Stomach smooth muscle (tissue), 2 donors: Measurements from ENCODE around the gene BTK.

Experiments
- H3K27ac ChIP-seq: one replicate; pipeline ENCODE4 v1.7.0; 2013; ENCODE audit warnings: mild to moderate bottlenecking, low read length, inconsistent platforms
- H3K27me3 ChIP-seq, 2 donors: one replicate each; pipeline ENCODE4 v1.7.0; 2013; ENCODE audit warnings: low read length in 2 of 2; ENCODE audit not compliant: insufficient read depth in 2 of 2, control insufficient read depth in 1 of 2
- H3K36me3 ChIP-seq, 2 donors: one replicate each; pipeline ENCODE4 v1.7.0; 2013; ENCODE audit warnings: low read length in 2 of 2; ENCODE audit not compliant: control insufficient read depth in 2 of 2, insufficient read depth in 2 of 2
- H3K4me1 ChIP-seq: one replicate; pipeline ENCODE4 v1.7.0; 2013; ENCODE audit warnings: low read length; ENCODE audit not compliant: control insufficient read depth, insufficient read depth
- H3K4me3 ChIP-seq, 2 donors: one replicate each; pipeline ENCODE4 v1.7.0; 2013; ENCODE audit warnings: low read length in 2 of 2
- H3K9ac ChIP-seq, 2 donors: one replicate each; pipeline ENCODE4 v1.7.0; 2013; ENCODE audit warnings: low read length in 2 of 2, mild to moderate bottlenecking in 1 of 2
- H3K9me3 ChIP-seq, 2 donors: one replicate each; pipeline ENCODE4 v1.7.0; 2013; ENCODE audit warnings: low read length in 2 of 2; ENCODE audit not compliant: control insufficient read depth in 2 of 2
- donor health status: healthy.
- donor health status: Pancreatic carcinoma.

BTK gene

DNA sequence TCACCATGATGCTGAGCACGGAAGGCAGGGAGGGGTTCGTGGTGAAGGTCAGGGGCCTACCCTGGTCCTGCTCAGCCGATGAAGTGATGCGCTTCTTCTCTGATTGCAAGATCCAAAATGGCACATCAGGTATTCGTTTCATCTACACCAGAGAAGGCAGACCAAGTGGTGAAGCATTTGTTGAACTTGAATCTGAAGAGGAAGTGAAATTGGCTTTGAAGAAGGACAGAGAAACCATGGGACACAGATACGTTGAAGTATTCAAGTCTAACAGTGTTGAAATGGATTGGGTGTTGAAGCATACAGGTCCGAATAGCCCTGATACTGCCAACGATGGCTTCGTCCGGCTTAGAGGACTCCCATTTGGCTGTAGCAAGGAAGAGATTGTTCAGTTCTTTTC is 26.0 kb upstream of the BTK start:
- H3K9ac ChIP-seq = no peak overlapping the region
- peaks cover 0 to 8% of the 10 kb centered on the region in 2 donors for H3K27me3 ChIP-seq
- H3K4me1 ChIP-seq = peaks cover 18% of the 10 kb centered on the region
- no peak overlapping the region for H3K27ac ChIP-seq
- no peaks in the 10 kb centered on the region for H3K9me3 ChIP-seq
- H3K36me3 ChIP-seq = peaks cover 5 to 13% of the 10 kb centered on the region in 2 donors
- no peak overlapping the region for H3K4me3 ChIP-seq

DNA sequence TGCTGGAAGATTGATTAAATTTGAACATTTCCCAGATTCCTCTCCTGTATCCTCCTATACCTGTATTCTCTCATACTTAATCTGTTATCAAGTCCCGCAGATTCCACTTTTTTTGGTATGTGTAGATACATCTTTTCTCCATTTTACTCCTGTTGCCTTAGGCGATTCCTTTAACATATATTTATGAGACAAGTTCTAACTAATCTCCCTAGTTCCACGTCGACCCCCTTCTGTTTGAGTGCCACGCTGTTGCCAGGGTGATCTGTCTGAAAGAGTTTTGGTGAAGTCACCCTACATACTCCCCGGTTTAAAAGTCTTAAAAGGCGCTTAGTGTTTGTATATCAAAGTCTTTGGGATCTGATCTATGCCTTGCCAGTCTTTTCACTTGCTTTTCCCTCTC is 24.5 kb upstream of the BTK start:
- H3K4me3 ChIP-seq = peak overlapping the region in 1 of 2 donors; percentile 3
- H3K36me3 ChIP-seq = peaks cover 5 to 13% of the 10 kb centered on the region in 2 donors
- H3K9ac ChIP-seq = peak overlapping the region in 1 of 2 donors; percentile 9
- no peak overlapping the region for H3K27ac ChIP-seq
- H3K4me1 ChIP-seq = peaks cover 12% of the 10 kb centered on the region
- H3K9me3 ChIP-seq = no peaks in the 10 kb centered on the region
- peaks cover 0 to 6% of the 10 kb centered on the region in 2 donors for H3K27me3 ChIP-seq

DNA sequence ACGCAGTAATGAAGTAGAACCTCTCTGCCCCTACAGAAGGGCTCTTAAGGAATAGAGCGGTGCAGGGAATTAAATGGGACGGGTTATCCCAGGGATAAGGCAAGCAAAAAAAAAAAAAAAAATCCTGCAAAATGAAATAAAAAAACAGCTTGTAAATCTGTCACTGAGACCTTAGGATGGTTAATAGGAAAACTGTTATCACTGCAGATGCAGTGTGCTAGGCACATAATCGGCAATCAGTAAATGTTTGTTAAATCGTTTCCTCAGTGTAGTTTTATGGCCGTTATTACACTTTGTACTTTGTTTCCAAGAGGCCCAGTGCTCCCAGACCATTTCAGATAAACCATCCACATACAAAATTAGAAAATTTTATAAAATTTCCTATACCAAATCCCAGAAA is 23.1 kb upstream of the BTK start:
- peaks cover 0 to 6% of the 10 kb centered on the region in 2 donors for H3K27me3 ChIP-seq
- peaks cover 7% of the 10 kb centered on the region for H3K4me1 ChIP-seq
- peak overlapping the region; percentile 84 to 88 for H3K4me3 ChIP-seq
- peak overlapping the region; percentile 87 to 90 for H3K9ac ChIP-seq
- no peaks in the 10 kb centered on the region for H3K9me3 ChIP-seq
- H3K36me3 ChIP-seq = peaks cover 5 to 13% of the 10 kb centered on the region in 2 donors
- H3K27ac ChIP-seq = peak overlapping the region; percentile 95

DNA sequence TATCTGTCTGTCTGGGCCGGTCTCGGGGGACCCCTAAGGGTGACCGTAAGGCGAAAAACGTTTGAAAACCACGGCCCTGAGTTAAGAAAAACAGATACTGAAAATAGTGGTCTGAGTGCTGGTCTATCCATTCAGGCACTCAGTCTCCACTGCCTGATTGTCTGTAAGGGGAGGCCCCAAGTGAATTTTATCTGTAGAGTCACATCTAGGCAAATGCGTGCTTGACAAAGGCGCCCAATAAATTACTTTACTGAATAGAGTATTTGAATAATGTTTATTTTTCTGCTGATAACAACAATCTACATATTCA is 22.5 kb upstream of the BTK start:
- Histone ChIP-seq H3K4me3 (peak overlapping the region; percentile 84 to 88), H3K36me3 (peaks cover 5 to 13% of the 10 kb centered on the region in 2 donors), H3K4me1 (peaks cover 7% of the 10 kb centered on the region), H3K27me3 (peaks cover 0 to 6% of the 10 kb centered on the region in 2 donors), H3K9ac (peak overlapping the region; percentile 87 to 90), H3K27ac (peak overlapping the region; percentile 95), H3K9me3 (no peaks in the 10 kb centered on the region)

DNA sequence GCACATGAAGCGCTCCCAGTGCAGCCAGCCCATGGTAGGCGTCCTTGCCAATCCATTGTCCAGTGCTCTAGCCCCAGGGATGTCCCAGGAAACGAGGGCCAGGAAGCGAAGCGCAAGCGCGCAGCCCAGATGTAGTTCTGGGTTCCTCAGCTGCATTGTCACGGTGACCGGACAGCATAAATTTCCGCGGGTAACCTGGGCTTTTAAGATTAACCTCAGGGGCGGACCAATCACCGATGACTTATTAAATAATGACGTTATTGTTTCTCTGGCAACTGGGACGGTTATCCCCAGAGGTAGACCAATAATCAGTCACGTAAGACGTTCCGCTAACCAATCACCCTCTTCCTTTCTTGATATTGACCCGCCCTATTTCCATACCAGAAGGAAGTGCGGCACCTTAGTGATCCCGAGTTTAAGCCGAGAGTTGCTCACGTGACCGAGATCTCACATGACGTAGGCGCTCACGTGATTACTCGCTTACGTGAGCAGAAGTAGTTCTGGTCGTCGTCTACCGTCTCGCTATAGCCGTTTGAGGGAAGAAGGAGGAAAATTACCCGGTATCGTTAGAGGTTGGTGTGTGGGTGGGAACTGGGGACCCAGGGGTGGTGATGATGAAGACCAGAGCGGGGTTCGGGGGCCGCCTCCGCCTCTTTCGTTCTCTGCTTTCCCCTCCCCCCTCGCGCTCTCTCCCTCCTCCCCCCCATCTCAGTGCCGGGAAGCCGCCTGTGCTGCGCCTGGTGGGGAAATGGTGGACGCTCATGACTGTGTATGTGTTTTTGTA is 21.9 kb upstream of the BTK start, which contains the start of the genes GLA and HNRNPH2:
Gene GLA (minus strand): TSS at position 178 of the 784 bp plus-strand sequence. CDS start 22 bp downstream, at position 156.
Gene HNRNPH2 (plus strand): TSS at position 475 of the 784 bp plus-strand sequence. CDS start 3,767 bp downstream, outside the sequence.
- Histone ChIP-seq H3K27me3 (peaks cover 0 to 5% of the 10 kb centered on the region in 2 donors), H3K4me3 (peak within 1 kb of the TSS; percentile 88 to 96), H3K9me3 (no peaks in the 10 kb centered on the region), H3K4me1 (peaks cover 6% of the 10 kb centered on the region), H3K9ac (peak within 1 kb of the TSS; percentile 87 to 90), H3K36me3 (peaks cover 5 to 10% of the 10 kb centered on the region in 2 donors), H3K27ac (peak within 1 kb of the TSS; percentile 95)

DNA sequence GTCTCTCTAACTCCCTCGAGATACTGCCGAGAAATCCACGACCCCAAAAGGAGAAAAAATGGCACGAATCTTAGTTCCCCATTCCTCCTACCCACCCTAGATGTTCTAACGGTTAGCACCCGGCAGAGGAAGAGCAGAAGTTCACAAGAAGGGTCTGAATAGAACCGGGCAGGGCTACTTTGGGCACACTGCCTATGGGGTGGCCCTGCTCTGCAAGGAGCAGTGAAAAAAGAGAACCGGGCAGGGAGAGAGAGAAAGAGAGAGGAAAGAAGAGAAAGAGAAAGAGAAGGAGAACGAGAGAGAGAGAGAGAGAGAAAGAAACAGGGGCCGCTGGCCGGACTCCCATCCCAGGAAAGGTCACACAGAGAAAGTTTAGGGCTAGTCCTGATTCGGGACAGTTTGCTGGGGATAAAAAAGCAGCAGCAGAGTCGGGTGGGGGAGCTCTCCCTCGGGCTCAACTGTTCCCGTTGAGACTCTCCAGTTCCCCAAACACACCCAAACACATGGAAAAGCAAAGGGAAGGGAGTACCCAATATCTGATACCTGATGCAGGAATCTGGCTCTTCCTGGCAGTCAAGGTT is 21.3 kb upstream of the BTK start:
- Histone ChIP-seq H3K4me3 (peak overlapping the region; percentile 88 to 96), H3K9me3 (no peaks in the 10 kb centered on the region), H3K27me3 (peaks cover 0 to under 1% of the 10 kb centered on the region in 2 donors), H3K4me1 (peaks cover 4% of the 10 kb centered on the region), H3K36me3 (peaks cover 3% of the 10 kb centered on the region in 2 donors), H3K27ac (peak overlapping the region; percentile 95), H3K9ac (peak overlapping the region; percentile 83 to 88)

DNA sequence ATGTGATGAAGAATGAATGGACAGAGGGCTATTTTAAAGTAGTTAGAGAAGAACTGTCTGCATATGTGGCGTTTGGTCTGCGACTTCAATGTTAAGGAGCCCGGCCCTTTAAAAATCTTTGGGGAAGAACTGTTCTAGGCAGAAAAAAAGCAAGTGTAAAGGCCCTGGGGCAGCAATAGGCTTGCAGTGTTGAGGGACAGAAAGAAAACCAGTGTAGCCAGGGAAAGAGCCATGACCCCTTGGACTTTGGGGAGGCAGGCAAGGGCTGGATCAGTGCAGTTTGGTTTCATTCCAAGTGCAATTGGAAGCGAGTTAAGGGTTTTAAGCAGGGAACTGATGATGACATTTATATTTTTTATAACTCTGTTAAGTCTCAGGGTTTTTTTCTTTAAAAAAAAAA is 13.8 kb upstream of the BTK start:
- Histone ChIP-seq H3K27me3 (no peaks in the 10 kb centered on the region), H3K27ac (no peak overlapping the region), H3K36me3 (peaks cover 2 to 4% of the 10 kb centered on the region in 2 donors), H3K4me1 (no peaks in the 10 kb centered on the region), H3K9me3 (no peaks in the 10 kb centered on the region), H3K9ac (no peak overlapping the region), H3K4me3 (no peak overlapping the region)

DNA sequence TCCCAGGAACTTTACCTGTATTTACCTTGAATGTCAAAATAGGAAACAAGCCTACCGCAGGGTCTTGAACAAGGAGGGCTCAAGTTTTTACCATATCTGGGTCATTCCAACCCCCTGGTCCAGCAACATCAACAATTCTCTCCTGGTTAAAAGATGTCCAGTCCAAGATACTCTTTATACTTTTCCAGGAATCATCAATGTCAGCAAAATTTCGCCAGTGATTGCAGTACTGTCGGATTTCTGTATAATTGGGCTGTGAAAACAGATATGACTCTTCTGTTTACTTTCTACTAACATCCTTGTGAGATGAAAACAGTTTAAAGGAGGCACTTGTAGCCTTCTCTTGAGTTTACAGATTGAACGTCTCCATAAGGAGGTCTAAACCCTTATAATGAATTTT is 12.7 kb upstream of the BTK start:
- no peaks in the 10 kb centered on the region for H3K27me3 ChIP-seq
- H3K27ac ChIP-seq = no peak overlapping the region
- no peak overlapping the region for H3K9ac ChIP-seq
- no peaks in the 10 kb centered on the region for H3K9me3 ChIP-seq
- no peaks in the 10 kb centered on the region for H3K4me1 ChIP-seq
- peaks cover 2 to 4% of the 10 kb centered on the region in 2 donors for H3K36me3 ChIP-seq
- no peak overlapping the region for H3K4me3 ChIP-seq

DNA sequence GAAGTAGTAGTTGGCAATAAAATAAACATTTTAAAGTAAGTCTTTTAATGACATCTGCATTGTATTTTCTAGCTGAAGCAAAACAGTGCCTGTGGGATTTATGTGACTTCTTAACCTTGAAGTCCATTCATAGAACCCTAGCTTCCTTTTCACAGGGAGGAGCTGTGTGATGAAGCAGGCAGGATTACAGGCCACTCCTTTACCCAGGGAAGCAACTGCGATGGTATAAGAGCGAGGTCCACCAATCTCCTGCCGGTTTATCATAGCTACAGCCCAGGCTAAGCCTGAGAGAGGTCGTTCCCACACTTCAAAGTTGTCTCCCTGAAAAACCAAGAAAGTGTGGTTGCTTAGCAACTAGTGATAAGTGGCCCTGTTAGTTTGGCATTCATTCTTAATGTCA is 11.8 kb upstream of the BTK start:
- Histone ChIP-seq H3K9me3 (no peaks in the 10 kb centered on the region), H3K27me3 (no peaks in the 10 kb centered on the region)

DNA sequence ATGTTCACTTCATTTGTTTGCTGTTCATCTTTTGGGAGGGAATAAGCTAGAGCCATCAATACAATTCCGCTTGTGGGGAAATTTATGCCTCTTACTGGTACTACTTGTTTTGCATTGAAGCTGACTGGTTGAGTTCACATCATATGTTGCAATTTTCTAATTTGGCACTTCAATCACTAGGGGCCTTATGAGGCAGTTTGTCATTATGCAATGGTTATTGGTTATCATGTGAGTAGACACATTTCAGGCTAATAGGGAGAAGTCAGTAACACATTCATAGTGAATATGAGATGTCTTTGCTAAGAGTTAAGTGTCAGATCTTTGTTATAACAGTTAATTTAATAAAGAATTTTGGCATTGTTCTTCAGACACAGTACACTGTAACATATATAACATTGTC is 9.8 kb upstream of the BTK start:
- no peaks in the 10 kb centered on the region for H3K27me3 ChIP-seq
- H3K27ac ChIP-seq = no peak overlapping the region
- peaks cover 2 to 4% of the 10 kb centered on the region in 2 donors for H3K36me3 ChIP-seq

More for the DNA sequence above, 11.8 kb upstream of the BTK start:
- Histone ChIP-seq H3K4me3 (no peak overlapping the region), H3K4me1 (no peaks in the 10 kb centered on the region), H3K27ac (no peak overlapping the region), H3K36me3 (peaks cover 2 to 4% of the 10 kb centered on the region in 2 donors), H3K9ac (no peak overlapping the region)

DNA sequence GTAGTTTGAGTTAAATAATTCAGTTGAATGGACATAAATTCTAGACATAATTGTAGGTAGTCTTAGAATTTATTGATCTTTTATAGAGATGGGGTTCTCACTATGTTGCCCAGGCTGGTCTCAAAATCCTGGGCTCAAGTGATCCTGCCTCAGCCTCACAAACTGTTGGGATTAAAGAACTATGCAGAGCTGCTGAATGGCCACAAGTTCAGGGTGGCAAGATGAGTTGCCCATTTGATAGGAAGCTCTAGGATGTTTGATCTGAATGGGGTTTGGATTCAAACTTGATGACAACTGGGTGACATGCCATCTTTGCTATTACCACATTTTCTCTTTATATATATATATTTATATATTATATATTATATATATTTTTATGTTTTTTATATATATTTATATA is 8.4 kb upstream of the BTK start:
- H3K36me3 ChIP-seq = peaks cover 0 to 4% of the 10 kb centered on the region in 2 donors
- H3K27me3 ChIP-seq = peaks cover 0 to 2% of the 10 kb centered on the region in 2 donors
- H3K9me3 ChIP-seq = no peaks in the 10 kb centered on the region
- peaks cover 3% of the 10 kb centered on the region for H3K4me1 ChIP-seq
- no peak overlapping the region for H3K4me3 ChIP-seq
- H3K27ac ChIP-seq = no peak overlapping the region
- no peak overlapping the region for H3K9ac ChIP-seq

More for the DNA sequence above, 9.8 kb upstream of the BTK start:
- Histone ChIP-seq H3K4me1 (no peaks in the 10 kb centered on the region), H3K9ac (no peak overlapping the region), H3K4me3 (no peak overlapping the region), H3K9me3 (no peaks in the 10 kb centered on the region)
